NCI-H82 (cell line): ENCODE results near the gene DAAM1.

Source experiments
- DNase-seq: peaks from one replicate; lab custom pipeline; 2025; lab: John Stamatoyannopoulos, UW

Gene DAAM1

GRCh38 chr14:59292028-59292427 is 103.6 kb downstream of the DAAM1 start:
- no peak for DNase-seq

DNA sequence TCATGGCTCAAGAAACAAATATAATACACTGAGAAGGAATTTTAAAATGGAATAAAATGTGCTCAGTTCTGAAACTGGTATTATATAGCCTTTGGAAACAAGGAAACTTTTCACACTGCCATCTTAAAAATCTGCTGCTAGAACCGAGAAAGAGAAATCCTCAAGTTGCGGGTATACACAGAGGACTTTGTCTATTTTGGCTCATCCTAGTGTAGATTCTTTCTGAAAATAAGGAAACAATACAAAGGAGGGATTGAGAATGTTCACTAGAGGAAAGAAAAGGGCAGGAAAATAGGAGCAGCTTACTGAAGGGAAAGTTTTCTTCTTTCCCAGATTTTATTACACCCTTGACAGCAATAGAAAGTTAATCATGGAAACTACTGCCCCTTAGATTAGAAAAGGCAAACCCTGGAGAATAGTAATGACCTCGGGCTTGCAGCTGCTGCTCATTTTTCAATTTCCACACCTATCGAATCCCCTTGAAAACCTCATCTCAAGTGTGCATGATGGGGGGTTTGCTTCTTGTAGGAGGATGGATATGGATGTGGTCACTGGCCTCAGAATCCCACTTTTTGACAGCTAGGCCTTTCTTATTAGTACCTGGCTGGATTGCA is 104.6 kb downstream of the DAAM1 start:
- DNase-seq: no peak

GRCh38 chr14:59293935-59294661 is 105.6 kb downstream of the DAAM1 start:
- DNase-seq: no peak

- DNase-seq: no peak
These were observed 106.2 kb downstream of the DAAM1 start for GRCh38 chr14:59294662-59294992.

DNA sequence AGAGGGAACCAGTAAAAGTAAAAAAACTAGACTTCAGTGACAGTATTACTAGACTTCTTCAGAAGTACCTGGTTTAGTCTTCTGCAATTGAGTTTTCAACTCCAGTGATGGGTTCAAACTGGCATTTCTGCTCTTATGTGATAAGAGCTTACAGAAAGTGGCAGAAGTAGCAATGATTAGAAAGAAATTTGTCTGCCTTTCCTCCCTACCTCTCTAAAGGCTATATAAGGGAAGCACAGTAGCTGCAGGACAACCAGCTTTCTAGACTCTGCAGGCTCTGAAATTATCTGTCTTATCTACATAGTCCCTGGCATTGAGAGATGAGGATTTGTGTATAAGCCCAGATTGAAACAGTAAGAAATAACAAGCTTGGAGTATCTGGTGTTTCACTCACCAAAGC is 107.5 kb downstream of the DAAM1 start:
- no peak for DNase-seq

DNA sequence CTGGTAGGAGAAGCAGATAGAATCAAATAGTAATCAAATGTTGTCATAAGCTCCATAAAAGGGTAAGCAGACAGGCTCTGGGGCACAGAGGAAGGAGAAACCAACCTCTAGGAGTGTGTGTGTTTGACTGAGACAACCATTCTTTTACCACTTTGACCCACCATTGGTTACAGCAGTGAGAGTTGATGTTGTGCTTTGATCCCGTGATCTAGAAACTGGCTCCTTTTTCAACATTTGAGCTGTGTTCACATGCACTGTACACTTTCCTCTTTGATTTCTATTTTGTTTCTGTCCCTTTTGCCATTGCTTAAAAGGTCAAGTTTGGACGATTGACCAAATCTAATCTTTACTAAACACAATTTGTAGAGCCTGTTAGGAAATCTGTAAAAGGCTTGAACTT is 108.0 kb downstream of the DAAM1 start:
- DNase-seq: no peak

- DNase-seq: no peak
These were observed 108.8 kb downstream of the DAAM1 start for GRCh38 chr14:59297071-59297776.

GRCh38 chr14:59299731-59300130 is 111.3 kb downstream of the DAAM1 start:
- DNase-seq: no peak

DNA sequence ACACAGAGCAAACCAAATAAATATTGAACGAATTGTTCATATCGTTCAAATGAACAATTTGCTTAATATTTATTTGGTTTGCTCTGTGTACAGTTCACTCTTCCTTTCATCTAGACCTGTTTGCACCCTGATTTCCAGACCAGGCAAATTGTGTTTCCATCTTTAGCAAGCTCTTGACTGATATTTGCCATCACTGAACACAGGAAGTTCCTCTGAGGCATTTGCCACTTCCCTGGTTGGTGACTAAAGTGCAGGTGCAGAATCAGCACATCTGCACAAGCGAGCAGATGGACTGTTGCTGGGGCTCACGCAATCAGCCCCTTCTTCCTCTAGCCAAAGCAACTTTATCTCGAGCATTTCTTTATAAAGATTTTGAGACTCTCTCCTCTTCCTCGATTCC is 112.9 kb downstream of the DAAM1 start:
- DNase-seq: no peak

DNA sequence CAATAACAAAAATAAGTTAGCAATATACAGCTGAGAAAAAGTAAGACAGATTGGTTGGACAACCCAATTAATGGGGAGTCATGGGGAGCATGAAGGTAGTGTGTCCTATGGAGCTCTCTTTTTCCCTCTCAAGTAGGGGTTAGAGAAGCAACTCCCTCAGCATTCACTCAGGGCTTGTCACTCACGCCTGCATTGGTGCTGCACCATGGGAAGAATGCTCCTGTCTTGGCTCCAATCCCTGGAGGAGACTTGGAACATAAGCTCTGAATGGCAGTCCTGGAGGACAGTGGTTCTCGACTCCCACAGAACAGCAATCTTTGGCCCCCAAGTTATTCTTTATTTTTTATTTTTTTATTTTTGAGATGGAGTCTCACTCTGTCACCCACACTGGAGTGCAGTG is 113.8 kb downstream of the DAAM1 start:
- DNase-seq: no peak

DNA sequence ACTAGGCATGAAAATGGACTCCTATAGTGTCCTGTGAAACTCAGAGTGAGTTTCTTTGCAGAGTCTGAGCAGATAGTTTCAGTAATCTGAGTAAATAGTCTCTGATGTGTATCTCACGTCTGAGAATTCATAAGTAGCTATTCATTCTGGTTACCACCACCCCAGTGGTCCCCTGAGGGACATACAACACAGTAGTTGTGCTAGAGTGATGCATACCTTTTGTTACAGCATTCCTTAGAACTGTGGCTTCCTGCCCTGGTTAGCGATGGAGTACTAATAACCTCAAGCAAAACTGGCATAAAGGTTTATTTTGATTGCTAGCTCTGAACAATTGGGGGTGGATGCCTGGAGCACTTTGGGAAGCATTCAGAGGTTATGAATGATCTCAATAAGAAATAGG is 114.7 kb downstream of the DAAM1 start:
- no peak for DNase-seq

DNA sequence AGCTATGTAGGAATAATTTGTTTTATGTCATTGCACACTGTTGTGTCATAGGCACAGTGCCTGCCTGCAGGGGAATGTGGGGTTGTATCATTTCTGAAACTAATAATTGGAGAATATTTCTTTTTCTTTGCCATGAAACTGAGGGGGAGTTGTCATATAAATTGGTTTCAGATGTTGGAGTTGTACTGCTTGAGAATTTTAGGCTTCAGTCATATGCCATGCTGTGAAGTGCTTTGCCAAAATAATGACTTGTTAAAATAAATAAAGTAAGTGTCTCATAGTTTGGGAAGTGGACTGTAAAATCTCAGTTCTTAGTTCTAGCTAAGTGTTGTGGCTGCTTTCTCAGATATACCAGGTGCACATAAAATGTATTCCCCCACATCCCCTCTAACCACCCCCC is 116.8 kb downstream of the DAAM1 start:
- DNase-seq: no peak

DNA sequence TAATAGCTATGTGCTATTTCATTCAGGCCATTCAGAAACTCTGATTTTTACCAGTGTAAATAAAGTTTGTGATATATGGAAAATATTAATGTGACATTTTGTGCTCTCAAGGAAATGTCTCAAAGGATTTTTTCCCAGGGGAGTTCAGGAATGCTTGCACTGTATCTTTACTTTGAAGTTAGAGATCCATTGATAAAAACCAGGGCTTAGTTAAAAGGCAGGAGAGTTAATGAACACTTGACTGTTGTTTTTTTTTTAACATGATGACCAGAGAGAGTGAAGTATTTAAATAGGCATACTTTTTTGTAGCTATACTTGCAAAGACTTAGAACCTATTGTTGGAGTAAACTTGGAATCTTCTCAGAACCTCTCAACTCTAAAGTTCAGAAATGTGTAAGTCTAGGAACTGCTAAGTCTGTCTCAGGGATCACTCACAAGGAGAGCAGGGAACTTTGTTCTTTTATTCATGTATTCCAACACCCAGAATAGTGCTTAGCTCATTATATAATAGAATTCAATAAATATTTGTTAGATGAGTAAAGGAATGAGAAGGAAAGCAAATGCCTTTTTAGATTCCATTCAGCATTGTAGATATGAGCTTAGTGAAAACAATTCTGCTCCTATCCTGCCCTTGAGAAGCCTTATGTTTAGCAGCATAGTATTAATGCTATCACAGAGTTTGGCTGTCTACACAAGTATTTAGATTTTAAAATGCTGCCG is 117.5 kb downstream of the DAAM1 start:
- no peak for DNase-seq

DNA sequence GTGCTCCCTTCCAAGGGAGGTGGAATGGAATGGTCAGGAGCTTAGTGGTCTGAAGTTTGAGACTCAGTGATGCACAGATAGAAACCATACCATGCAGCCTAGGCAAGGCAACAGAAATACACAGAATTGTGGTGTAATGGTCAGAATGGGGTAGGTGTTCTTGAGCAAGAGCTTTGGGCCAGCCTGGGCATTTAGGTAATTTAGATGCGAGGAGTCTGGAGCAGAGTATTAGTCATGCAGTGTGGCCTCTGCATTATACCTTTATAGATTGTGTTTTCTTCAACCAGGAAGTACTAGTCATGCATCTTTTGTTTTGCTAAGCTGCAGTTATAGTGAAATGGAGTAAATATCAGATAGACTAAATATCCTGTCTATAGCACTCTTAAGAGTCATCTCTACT is 118.3 kb downstream of the DAAM1 start:
- DNase-seq: no peak

DNA sequence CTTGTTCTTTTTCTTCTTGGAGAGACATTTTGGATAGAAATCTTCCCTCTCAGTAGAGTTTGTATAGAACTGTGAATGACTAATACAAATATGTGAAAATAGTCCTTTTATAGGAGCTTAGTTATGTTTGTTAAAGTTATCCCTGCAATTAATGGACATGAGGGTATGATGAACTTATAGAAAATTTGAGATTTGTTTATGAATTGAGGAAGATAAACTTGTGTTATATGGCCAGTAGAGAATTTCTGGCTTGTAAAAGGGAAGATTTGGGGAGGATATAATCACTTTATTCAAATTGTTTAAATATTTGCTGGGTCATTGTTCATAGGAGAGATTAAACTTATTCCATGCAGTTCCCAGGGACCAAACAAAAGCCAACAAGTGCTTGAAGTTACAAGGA is 119.6 kb downstream of the DAAM1 start:
- no peak for DNase-seq

- no peak for DNase-seq
These were observed 120.2 kb downstream of the DAAM1 start for GRCh38 chr14:59308673-59309072.

- DNase-seq: no peak
These were observed 120.9 kb downstream of the DAAM1 start for GRCh38 chr14:59309291-59309900.

GRCh38 chr14:59310633-59311032 is 122.2 kb downstream of the DAAM1 start:
- no peak for DNase-seq

DNA sequence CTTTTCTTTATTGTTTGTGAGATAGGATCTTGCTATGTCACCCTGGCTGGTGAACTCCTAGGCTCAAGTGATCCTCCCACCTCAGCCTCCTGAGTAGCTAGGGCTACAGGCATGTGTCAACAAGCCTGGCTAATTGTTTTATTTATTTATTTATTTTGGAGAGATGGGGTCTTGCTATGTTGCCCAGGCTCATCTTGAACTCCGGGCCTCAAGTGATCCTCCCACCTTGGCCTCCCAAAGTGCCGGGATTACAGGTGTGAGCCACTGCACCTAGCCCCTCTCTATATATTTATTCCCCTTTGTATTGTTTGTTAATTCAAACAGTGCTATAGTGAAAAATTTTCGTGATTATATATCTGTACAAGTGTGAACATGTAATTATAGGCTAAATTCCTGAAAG is 123.3 kb downstream of the DAAM1 start:
- no peak for DNase-seq

GRCh38 chr14:59313144-59313651 is 124.7 kb downstream of the DAAM1 start:
- no peak for DNase-seq

- no peak for DNase-seq
These were observed 125.5 kb downstream of the DAAM1 start for GRCh38 chr14:59313658-59314608.
